GM12891 (cell line): ENCODE measurements around the gene PAK5.

Experiments
- POLR2A ChIP-seq: IDR thresholded peaks from 2 replicates; pipeline ENCODE4 v1.6.1; 2011; ENCODE audit warnings: low read depth, low read length, control low read depth
- TAF1 ChIP-seq: IDR thresholded peaks from 2 replicates; pipeline ENCODE4 v1.6.1; 2011; ENCODE audit warnings: low read depth, low read length, control low read depth

DNA sequence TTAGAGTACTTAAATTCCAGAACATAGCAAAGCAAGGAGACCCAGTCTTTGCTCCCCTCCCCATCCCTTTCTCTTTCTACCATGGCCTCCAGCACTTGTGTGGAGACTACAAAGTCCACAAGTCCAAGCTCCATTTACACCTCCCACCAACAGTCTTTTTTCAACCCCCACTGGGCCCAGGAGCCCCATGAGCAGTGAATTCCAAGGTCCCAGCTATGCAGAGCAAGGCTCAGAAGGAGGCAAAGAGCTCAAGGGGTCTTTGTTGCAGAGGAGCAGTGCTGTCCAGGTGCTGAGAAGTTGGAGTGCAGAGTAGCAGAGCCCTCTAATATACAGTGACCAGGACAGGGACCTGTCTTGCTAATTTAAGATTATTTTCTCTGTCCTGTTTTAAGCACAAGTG lies 9.0 kb downstream of the PAK5 start:
- TF ChIP-seq POLR2A (no peak), TAF1 (no peak)
